ENCODE results near the gene TOMM34. TPM values are rescaled to one million over a fixed set of nuclear protein-coding genes. Genes with fewer than 3 reads are reported as not detected.

The TOMM34 gene
- total and polyA plus RNA-seq, 2 of the 13 experiments (the other 11 are each of a cell fraction or from before 2014, with no cell fraction given): 36.2 to 52.0 TPM

DNA sequence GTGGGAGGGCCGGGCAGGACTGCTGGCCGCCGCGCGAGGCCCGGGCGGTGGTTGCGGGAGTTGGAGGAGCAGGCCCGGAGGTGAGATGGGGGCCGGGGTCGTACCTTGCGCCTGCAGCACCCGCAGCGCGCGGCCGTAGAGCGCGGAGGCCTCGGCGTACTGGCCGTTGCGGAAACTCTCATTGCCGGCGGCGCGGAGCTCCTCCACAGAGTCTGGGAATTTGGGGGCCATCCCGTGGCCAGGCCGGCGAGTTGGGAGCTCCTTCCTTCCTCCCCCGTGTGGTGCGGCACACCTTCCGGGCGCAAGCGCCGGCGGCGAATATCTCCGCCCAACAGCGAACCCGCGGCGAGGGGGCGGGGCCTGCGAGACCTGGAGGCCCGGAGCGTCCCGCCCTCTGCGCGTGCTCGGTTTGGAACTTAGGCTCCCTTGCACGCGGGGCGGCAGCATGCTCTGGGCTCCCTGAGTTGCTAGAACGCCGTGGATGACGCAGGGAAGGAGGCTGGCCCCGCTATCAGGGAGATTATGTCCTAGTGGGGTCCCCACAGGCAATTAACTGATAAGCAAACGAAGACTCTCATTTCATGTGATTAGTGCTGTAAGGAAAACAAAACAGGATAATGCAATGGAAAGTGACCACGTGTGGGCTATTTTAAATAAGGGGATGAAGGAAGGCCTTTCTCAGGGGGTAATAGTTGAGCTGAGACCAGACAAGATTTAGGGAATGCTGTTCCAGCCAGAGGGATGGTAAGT, at the start of gene TOMM34 (continued):
- TF ChIP-seq HNF4G (IDR thresholded peaks at IDR 0.05; ENCODE audit: borderline replicate concordance, low read depth, low read length): peak; percentile 7; the same call in 1 of the 2 replicates
- TF ChIP-seq HNF4G (CRISPR knock-in tag; IDR thresholded peaks at IDR 0.05; ENCODE audit: borderline replicate concordance, low read depth): peak; percentile 75; the same call in 1 of the 2 replicates
- no peak for TF ChIP-seq NONO (IDR thresholded peaks at IDR 0.05)
- peak; percentile 93 for TF ChIP-seq NONO (CRISPR knock-in tag; conservative IDR thresholded peaks at IDR 0.05)
- peak; percentile 97 for TF ChIP-seq AHR (CRISPR knock-in tag; IDR thresholded peaks at IDR 0.05)
- TF ChIP-seq SALL2 (CRISPR knock-in tag; IDR thresholded peaks at IDR 0.05): peak; percentile 88; the same call in 1 of the 2 replicates
- peak; percentile 97 for TF ChIP-seq ZNF709 (CRISPR knock-in tag; IDR thresholded peaks at IDR 0.05)
- TF ChIP-seq ZFP36 (IDR thresholded peaks at IDR 0.05; ENCODE audit: borderline replicate concordance, low read depth, low read length, partially characterized antibody): no peak
- TF ChIP-seq RELA (CRISPR knock-in tag; IDR thresholded peaks at IDR 0.05): peak; percentile 63; the same call in 1 of the 2 replicates
- no peak for TF ChIP-seq FOXA1 (IDR thresholded peaks at IDR 0.05)
- peak; percentile 33; the same call in 1 of the 2 replicates for TF ChIP-seq FOXA1 (CRISPR knock-in tag; IDR thresholded peaks at IDR 0.05)
- no peak for TF ChIP-seq CHD4 (IDR thresholded peaks at IDR 0.05; ENCODE audit: borderline replicate concordance, low read length)
- peak; percentile 86 for TF ChIP-seq PITX1 (CRISPR knock-in tag; IDR thresholded peaks at IDR 0.05)
- no peak for TF ChIP-seq NCOA5 (CRISPR knock-in tag; IDR thresholded peaks at IDR 0.05)
- TF ChIP-seq MLLT10 (CRISPR knock-in tag; IDR thresholded peaks at IDR 0.05): no peak
- TF ChIP-seq SSRP1 (CRISPR knock-in tag; IDR thresholded peaks at IDR 0.05): no peak
- no peak; the same call in 1 of the 2 replicates for TF ChIP-seq GABPA (IDR thresholded peaks at IDR 0.05; ENCODE audit: low read depth, low read length)
- TF ChIP-seq GABPA (CRISPR knock-in tag; IDR thresholded peaks at IDR 0.05; ENCODE audit: low read depth): peak; percentile 55; the same call in 1 of the 2 replicates
- peak; percentile 99 for TF ChIP-seq ZFY (CRISPR knock-in tag; IDR thresholded peaks at IDR 0.05)
- peak; percentile 44 for TF ChIP-seq PHF5A (CRISPR knock-in tag; IDR thresholded peaks at IDR 0.05; ENCODE audit: low read depth, unreplicated experiment)
- TF ChIP-seq, protein P1, sequence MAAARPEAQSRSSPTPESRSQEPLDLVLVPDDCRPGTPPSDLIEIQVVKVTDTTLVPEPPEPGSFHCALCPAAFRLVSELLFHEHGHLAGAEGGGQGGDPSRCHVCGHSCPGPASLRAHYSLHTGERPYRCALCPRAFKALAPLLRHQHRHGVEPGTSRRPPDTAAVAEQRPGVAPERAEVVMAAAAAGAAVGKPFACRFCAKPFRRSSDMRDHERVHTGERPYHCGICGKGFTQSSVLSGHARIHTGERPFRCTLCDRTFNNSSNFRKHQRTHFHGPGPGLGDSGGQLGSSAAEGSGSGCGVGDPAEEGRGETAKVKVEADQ (CRISPR knock-in tag; IDR thresholded peaks at IDR 0.05; ENCODE audit: borderline replicate concordance): peak; percentile 95
- no peak for TF ChIP-seq GTF3A (CRISPR knock-in tag; conservative IDR thresholded peaks at IDR 0.05)
- no peak; the same call in 1 of the 2 replicates for TF ChIP-seq TOE1 (CRISPR knock-in tag; IDR thresholded peaks at IDR 0.05)
- TF ChIP-seq MYC (CRISPR knock-in tag; IDR thresholded peaks at IDR 0.05; ENCODE audit: borderline replicate concordance): peak; percentile 99
- peak; percentile 70 for TF ChIP-seq ZSCAN25 (CRISPR knock-in tag; IDR thresholded peaks at IDR 0.05)
- peak; percentile 94 for TF ChIP-seq HIVEP1 (CRISPR knock-in tag; IDR thresholded peaks at IDR 0.05)
- peak; percentile 38; the same call in 1 of the 2 replicates for TF ChIP-seq ATF1 (CRISPR knock-in tag; IDR thresholded peaks at IDR 0.05)
- peak; percentile 93 for TF ChIP-seq SRY (CRISPR knock-in tag; IDR thresholded peaks at IDR 0.05)
- no peak; the same call in 1 of the 2 replicates for TF ChIP-seq ZSCAN29 (CRISPR knock-in tag; conservative IDR thresholded peaks at IDR 0.05)
- TF ChIP-seq ZNF616 (CRISPR knock-in tag; IDR thresholded peaks at IDR 0.05; ENCODE audit: low read depth): peak; percentile 96
- TF ChIP-seq NFIB (CRISPR knock-in tag; IDR thresholded peaks at IDR 0.05; ENCODE audit: borderline replicate concordance): 0 out of 2 replicates have a peak, but pooled peaks have one; percentile 85
- peak; percentile 96 for TF ChIP-seq ZNF761 (CRISPR knock-in tag; conservative IDR thresholded peaks at IDR 0.05)
- TF ChIP-seq ZNF282 (IDR thresholded peaks at IDR 0.05; ENCODE audit: partially characterized antibody): no peak
- peak; percentile 87; the same call in 1 of the 2 replicates for TF ChIP-seq MEIS1 (CRISPR knock-in tag; IDR thresholded peaks at IDR 0.05; ENCODE audit: borderline replicate concordance)
